Measurements from ENCODE around the gene LMBR1.

DNA sequence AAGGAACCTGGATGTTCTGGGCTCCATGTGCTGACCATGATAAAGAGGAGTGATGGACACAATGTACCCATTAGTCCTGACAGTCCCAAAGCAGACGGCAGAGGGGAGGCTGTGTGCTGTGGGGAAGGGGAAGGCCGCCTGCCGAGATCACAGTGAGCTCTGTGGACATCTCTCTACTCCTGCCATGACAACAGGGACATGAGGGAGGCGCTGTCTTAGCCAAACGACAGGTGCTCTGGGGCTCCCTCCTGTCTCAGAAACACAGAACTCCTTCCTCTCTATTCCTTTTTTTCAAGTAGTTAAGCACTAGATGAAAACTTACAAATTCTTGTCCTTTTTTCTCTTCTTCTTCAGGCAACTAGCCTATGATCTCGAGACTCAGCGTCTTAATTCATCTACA, 139.4 kb downstream of the LMBR1 start:
- no peak for TF ChIP-seq POLR2A (IDR thresholded peaks at IDR 0.05)
- TF ChIP-seq, protein P1, sequence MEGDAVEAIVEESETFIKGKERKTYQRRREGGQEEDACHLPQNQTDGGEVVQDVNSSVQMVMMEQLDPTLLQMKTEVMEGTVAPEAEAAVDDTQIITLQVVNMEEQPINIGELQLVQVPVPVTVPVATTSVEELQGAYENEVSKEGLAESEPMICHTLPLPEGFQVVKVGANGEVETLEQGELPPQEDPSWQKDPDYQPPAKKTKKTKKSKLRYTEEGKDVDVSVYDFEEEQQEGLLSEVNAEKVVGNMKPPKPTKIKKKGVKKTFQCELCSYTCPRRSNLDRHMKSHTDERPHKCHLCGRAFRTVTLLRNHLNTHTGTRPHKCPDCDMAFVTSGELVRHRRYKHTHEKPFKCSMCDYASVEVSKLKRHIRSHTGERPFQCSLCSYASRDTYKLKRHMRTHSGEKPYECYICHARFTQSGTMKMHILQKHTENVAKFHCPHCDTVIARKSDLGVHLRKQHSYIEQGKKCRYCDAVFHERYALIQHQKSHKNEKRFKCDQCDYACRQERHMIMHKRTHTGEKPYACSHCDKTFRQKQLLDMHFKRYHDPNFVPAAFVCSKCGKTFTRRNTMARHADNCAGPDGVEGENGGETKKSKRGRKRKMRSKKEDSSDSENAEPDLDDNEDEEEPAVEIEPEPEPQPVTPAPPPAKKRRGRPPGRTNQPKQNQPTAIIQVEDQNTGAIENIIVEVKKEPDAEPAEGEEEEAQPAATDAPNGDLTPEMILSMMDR (IDR thresholded peaks at IDR 0.05): no peak

Data from testis (tissue), 2 donors.